Measurements from ENCODE around the gene PEAK1. TPM values are rescaled to one million over a fixed set of nuclear protein-coding genes. Genes with fewer than 3 reads are reported as not detected.

Gene PEAK1
- total RNA-seq, 1 experiment from 2014 or later, result 18.4 TPM

- no peak overlapping the region for H3K4me3 Mint-ChIP-seq (ENCODE audit: unreplicated experiment)
- H3K27me3 Mint-ChIP-seq (ENCODE audit: insufficient read depth, unreplicated experiment), result no peaks in the 10 kb centered on the region
- BruUV-seq (replicated peaks), result no TSS peak
- ChIA-PET CTCF (no interaction called here), POLR2A (no interaction called here)
- DNase-seq, result no peak
- H3K9me3 Mint-ChIP-seq (ENCODE audit: unreplicated experiment), result no peaks in the 10 kb centered on the region
- intact Hi-C loops (cut with micrococcal nuclease; ENCODE audit: unreplicated experiment), result no loop called here
- no peak for TF ChIP-seq CTCF (IDR thresholded peaks at IDR 0.05; ENCODE audit: insufficient read depth in 1 of 2, low read depth in 1 of 2, low read length in 1 of 2, severe bottlenecking in 1 of 2, unreplicated experiment in 1 of 2)
- H3K27me3 ChIP-seq (replicated peaks; ENCODE audit: control insufficient read depth, insufficient read depth, low read length), result no peaks in the 10 kb centered on the region
- H3K4me1 ChIP-seq, result peaks cover 52% of the 10 kb centered on the region
- H3K9me3 ChIP-seq, result no peaks in the 10 kb centered on the region
- H3K36me3 Mint-ChIP-seq (ENCODE audit: insufficient read depth, unreplicated experiment), result peaks cover 4% of the 10 kb centered on the region
- H3K36me3 ChIP-seq (ENCODE audit: control insufficient read depth, insufficient read depth, low read length), result no peaks in the 10 kb centered on the region; the same call in 1 of the 2 replicates
- no peak overlapping the region for H3K27ac Mint-ChIP-seq (ENCODE audit: unreplicated experiment)
- H3K4me3 ChIP-seq (ENCODE audit: low read depth, low read length), result no peak overlapping the region
- H3K4me1 Mint-ChIP-seq (ENCODE audit: low read depth, unreplicated experiment), result peaks cover 32% of the 10 kb centered on the region
These were observed 360.0 kb downstream of the PEAK1 start for GRCh38 chr15:77059786-77060361.

DNA sequence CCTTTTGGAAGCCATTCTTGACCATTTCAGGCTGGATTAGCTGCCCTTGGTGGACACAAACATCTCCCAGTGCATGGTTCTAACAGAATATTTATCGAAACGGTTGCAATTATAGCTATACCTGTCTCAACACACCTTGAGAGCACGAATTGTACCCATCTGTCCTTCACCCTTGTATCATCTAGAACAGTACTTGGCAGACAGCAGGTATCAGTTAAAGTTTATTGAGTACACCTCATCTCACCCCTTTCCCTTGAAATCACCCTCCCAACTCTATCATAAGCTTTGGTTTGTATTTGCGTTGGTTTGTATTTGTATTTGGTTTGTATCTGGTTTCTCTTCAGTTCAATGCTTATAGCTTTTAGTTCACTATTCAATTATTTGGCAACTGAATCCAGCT is 361.4 kb downstream of the PEAK1 start:
- Mint-ChIP-seq H3K9me3 (ENCODE audit: unreplicated experiment) (no peaks in the 10 kb centered on the region), H3K27me3 (ENCODE audit: insufficient read depth, unreplicated experiment) (no peaks in the 10 kb centered on the region), H3K36me3 (ENCODE audit: insufficient read depth, unreplicated experiment) (peaks cover 14% of the 10 kb centered on the region), H3K4me3 (ENCODE audit: unreplicated experiment) (no peak overlapping the region), H3K27ac (ENCODE audit: unreplicated experiment) (no peak overlapping the region), H3K4me1 (ENCODE audit: low read depth, unreplicated experiment) (peaks cover 30% of the 10 kb centered on the region)
- no peak for TF ChIP-seq CTCF (IDR thresholded peaks at IDR 0.05; ENCODE audit: insufficient read depth in 1 of 2, low read depth in 1 of 2, low read length in 1 of 2, severe bottlenecking in 1 of 2, unreplicated experiment in 1 of 2)
- CTCF ChIA-PET, result interaction anchor here (0.6 kb wide), 1 partner anchor 47 kb away, joined by 5 read pairs; no protein-coding TSS in a partner anchor
- Histone ChIP-seq H3K9me3 (no peaks in the 10 kb centered on the region), H3K4me3 (ENCODE audit: low read depth, low read length) (no peak overlapping the region), H3K4me1 (peaks cover 54% of the 10 kb centered on the region), H3K36me3 (ENCODE audit: control insufficient read depth, insufficient read depth, low read length) (no peaks in the 10 kb centered on the region; the same call in 1 of the 2 replicates), H3K27me3 (replicated peaks; ENCODE audit: control insufficient read depth, insufficient read depth, low read length) (no peaks in the 10 kb centered on the region)
- POLR2A ChIA-PET, result no interaction called here
- intact Hi-C loops (cut with micrococcal nuclease; ENCODE audit: unreplicated experiment), result no loop called here
- no TSS peak for BruUV-seq (replicated peaks)
- no peak for DNase-seq

DNA sequence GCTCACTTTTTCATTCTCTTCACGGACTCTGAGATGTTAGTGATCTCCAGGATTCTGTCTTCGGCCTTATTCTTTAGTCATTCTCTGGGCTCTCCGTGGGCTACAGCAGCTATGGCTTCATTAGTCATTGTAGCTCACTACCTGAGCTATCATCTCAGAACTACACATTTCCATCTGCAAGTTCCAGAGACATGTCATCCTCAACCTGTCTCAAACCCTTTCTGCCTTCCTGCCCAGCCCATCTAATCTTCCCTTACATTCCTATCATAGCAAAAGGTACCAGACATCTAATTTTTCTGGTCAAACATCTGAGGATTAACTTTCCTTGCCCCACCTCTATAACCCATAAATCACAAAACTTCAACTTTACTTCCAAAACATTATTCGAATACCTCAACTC is 362.2 kb downstream of the PEAK1 start:
- H3K4me3 Mint-ChIP-seq (ENCODE audit: unreplicated experiment), result peak overlapping the region; percentile 3
- peaks cover 30% of the 10 kb centered on the region for H3K4me1 Mint-ChIP-seq (ENCODE audit: low read depth, unreplicated experiment)
- TF ChIP-seq CTCF (IDR thresholded peaks at IDR 0.05; ENCODE audit: insufficient read depth in 1 of 2, low read depth in 1 of 2, low read length in 1 of 2, severe bottlenecking in 1 of 2, unreplicated experiment in 1 of 2), result no peak
- H3K27me3 ChIP-seq (replicated peaks; ENCODE audit: control insufficient read depth, insufficient read depth, low read length), result no peaks in the 10 kb centered on the region
- H3K36me3 Mint-ChIP-seq (ENCODE audit: insufficient read depth, unreplicated experiment), result peaks cover 19% of the 10 kb centered on the region
- no peaks in the 10 kb centered on the region for H3K9me3 Mint-ChIP-seq (ENCODE audit: unreplicated experiment)
- peaks cover 59% of the 10 kb centered on the region for H3K4me1 ChIP-seq
- H3K36me3 ChIP-seq (ENCODE audit: control insufficient read depth, insufficient read depth, low read length), result no peaks in the 10 kb centered on the region; the same call in 1 of the 2 replicates
- no peaks in the 10 kb centered on the region for H3K27me3 Mint-ChIP-seq (ENCODE audit: insufficient read depth, unreplicated experiment)
- BruUV-seq (replicated peaks), result TSS peak; percentile 16
- H3K9me3 ChIP-seq, result no peaks in the 10 kb centered on the region
- ChIA-PET POLR2A (no interaction called here), CTCF (interaction anchor here (0.6 to 0.9 kb wide), 2 partner anchors 13 to 48 kb away, joined by 4 to 5 read pairs; partner anchors contain the start of gene TSPAN3)
- intact Hi-C loops (cut with micrococcal nuclease; ENCODE audit: unreplicated experiment), result loop anchor here (1.0 kb wide), 1 partner anchor 10 kb away; no protein-coding TSS in a partner anchor
- DNase-seq, result no peak
- peak overlapping the region; percentile 11 for H3K27ac Mint-ChIP-seq (ENCODE audit: unreplicated experiment)
- H3K4me3 ChIP-seq (ENCODE audit: low read depth, low read length), result no peak overlapping the region
